Inferior parietal cortex (tissue), 1 donor: ENCODE measurements around the gene CCR3.

Experiments
- DNase-seq: peaks from one replicate; pipeline ENCODE4 v3.0.0-alpha.2; 2016; ENCODE audit errors: extremely low spot score

CCR3 gene

DNA sequence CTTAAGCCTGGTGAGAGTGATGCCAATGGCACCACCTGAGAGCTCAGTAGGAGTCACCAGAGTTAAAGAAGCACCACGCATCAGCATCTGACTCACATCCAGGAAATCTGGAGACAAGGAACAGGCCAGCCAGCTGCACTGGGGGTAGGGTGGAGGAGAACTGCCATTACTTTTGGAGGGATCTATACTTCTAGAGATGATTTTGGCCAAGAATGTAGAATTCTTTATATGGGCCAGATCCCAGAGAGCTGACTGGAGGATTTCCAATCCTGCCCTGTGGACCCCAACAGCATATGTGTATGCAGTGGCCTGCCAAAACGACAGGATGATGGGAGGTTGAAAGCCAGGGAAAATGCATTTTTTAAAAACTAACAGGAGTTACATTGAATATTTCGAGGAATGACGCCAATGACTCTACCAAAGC, 29.8 kb downstream of the CCR3 start:
- DNase-seq = no peak

DNA sequence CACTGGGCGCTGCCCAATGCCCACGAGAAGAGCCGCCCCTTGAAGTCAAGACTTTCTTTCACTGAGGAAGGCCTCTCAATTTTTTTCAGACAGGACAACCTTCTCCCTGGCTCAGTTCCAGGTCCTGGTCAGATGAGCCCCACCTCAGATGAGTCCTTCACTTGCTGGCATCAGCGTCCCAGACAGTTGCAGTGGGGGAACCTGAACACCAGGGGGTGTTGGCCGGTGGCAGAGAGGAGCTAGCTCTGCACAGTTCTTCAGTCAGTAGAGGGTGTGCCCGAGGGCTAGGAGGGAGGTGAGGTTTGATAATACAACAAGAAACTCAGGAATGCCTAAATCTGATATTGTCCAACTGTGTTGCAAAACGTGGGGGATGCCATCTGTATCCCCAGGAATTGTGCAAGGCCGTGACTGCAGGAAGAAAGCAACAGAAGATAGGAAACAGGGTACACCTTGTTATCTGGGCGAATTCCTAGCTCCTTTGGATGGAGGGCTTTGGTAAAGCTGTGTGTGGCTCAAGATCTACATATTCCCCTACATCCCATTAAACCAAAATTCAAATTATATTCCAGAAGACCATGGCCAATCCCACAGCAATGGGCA, 34.3 kb downstream of the CCR3 start:
- no peak for DNase-seq

DNA sequence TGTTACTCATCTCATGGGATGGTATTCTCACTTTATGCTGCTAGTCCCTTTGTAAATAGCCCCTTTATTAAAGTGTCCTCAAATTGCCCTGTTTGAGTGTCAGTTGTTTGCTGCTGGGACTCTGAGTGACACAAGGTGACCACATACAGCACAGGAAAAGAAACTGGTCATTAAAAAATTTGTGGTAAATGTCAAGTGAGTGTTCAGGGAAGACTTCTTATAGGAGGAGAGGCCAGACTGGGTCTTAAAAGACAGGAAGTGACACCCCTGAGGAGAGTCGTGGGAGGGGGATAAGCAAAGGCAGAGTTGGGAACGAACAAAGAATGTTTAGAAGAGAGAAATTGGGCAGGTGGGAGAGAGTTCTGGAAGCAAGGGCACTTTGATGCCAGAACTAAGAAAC, 35.2 kb downstream of the CCR3 start:
- no peak for DNase-seq

DNA sequence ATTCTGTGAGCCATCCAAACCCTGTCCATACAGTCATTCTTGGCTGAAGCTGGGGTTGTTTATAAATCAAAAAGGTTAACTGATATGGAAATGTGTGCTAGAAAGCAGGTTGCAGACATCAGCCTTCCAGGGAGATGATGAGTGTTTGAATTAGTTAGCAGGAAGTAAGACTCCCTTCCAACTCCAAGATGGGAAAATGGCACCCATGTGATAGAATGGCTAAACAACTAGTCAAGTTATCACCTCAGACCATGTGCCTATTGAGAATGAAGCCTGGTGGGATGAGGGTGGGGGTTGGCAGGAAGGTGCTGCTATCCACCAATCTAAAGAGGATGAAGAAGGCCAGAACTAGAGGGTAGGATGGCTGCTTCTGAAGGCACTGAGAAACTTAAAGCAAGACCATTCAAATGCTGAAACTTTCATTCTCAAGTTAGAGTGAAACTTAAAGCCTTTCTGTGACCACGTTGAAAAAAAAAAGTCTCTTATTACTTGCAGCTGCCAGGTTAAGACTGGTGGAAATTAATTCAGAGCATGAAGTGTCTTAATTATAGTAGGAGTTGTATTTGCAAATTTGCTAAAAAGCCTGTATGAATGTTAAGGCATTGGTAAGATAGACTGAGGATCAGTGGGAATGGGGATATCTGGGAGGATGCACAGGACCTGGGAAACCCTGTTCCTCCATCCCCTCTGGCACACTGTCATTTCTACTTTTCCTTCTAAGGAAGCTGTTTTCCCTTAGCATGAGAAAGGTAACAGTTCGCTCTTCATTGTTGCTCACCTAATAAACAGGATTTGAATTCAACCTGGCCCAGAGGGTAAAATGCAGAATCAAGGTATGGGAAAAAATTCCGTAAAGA, 36.8 kb downstream of the CCR3 start:
- no peak for DNase-seq

DNA sequence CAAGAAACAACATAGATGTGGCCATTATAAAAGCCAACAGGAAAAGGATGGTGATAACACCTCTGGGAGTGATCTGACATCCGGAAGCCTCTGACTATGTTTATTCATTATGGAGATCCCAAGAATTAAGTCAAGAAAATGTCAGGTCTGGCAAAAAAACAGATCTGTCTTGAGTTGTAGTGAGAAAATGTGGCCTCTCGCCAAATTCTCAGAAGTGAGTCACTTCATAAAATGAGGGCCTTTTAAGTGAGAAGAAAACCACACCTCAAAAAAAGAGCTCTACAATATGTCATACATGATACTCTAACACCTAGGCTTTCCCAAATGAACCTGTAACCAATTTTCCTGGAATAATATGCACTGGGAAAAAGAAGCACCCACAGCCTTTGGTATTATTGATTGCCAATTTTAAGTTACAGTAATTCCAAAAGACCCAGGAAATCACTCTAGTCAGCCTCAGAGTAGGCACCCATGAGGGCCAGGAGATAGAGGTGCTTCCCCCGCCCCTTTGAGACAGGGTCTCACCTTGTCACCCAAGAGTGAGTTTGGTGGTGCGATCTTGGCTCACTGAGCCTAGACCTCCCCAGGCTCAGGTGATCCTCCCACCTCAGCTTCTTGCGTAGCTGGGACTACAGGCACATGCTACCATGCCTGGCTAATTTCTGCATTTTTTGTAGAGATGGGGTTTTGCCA, 38.0 kb downstream of the CCR3 start:
- no peak for DNase-seq

DNA sequence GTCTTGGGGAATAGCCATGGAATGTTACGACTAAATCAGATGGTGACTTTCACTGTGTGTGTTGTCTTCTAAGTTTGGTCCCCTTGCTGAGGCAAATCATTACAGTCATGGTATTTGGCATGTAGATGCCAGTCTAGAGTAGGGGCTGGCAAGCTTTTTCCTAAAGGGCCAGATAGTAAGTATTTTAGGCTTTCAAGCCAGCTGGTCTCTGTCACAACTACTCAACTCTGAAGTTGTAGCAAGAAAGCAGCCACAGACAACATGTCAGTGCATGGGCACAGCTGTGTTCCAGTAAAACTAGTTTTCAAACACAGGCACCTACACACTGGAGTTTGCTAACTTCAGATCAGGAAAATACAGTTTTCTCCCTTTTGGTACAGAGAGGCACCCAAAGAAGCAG, 39.3 kb downstream of the CCR3 start:
- DNase-seq = no peak

DNA sequence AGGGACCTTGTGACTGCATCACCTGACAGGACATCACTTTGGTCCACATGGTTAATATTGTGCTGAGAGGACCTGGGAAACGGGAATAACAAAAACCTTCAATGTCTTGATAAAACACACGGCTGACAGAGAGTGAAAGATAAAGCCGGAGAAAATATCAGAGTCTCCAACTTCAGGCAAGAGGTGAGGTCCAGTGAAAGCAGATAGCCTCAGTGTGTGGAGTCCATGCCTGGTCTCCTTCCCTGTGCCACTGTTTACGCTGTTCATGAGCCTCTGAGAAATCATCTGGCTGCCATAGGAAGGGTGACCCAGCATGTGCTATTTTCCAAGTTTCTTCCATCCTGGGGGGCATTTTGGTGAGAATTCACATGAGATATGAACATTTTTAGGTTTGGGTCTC, 39.8 kb downstream of the CCR3 start:
- no peak for DNase-seq

DNA sequence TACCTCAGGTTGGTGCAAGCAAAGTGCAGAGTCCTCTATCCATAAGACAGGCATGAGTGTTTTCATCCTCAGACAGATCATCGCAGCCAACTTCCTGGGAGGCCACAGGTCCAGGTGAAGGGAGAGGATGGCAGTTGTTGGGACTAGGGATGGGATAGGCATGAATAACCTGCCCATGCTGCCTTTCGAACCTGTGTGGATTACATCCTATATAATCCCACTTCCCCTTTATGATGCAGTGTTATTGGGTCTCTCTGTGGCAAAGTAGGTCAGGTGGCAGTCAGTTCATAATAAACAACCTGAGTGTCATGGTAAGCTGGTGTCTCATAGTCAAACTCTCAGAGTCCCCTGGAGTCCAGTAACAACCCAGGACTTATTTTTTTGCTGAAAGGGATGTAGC, 40.4 kb downstream of the CCR3 start:
- DNase-seq = no peak

DNA sequence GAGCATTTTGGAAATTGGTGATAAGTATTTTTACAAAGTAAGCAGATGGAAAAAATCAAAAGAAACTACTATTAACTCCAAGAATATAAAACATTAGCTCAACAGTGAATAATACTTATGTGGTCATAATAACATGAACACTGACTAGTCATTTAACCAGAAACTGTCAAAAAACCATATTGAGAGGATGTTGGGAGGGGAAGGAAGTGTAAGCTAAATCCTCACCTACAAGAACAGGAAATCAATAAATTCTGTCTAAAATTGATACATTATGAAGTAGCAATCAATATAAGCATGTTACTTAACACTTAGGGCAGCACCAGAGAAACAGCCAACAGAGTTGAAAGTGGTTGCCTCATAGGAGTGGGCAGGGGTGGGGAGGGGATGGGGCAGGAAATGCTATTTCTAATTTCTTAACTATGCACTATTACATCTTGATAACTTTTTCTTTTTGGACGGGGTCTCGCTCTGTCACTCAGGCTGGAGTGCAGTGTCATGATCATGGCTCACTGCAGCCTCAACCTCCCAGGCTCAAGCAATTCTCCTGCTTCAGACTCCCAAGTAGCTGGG, 41.7 kb downstream of the CCR3 start:
- DNase-seq = no peak

DNA sequence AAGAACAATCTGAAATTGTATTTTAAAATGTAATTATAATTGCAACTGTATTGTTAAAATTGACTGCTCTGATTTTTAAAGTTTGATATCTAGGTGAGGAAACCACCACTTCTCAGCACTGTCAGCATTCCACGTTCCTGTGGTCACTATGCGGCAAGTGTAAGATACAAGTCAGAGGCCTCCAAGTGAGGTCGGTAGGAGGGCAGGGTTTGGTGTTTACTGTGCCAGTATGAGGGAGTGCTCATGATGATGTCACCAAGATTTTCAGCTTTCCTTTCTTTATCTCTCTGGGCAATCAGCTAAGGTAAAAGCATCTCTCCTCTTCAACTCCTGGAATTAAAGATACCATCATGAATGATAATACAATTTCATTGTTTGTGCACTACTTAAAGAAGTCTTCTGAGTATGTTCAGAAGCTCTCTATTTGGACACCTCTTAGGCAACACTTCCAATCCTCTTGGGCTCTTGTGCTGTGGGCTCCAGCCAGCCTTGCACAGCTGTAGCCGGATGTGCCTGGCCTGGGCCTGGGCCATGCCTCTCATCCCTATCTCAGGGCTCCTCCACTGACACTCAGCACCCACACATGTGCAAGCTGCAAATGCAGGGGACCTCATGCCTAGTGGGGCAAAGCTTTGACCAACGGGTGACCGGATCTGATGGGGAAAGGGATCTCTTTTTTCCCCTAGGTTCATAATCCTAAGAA, 42.9 kb downstream of the CCR3 start:
- DNase-seq = no peak

DNA sequence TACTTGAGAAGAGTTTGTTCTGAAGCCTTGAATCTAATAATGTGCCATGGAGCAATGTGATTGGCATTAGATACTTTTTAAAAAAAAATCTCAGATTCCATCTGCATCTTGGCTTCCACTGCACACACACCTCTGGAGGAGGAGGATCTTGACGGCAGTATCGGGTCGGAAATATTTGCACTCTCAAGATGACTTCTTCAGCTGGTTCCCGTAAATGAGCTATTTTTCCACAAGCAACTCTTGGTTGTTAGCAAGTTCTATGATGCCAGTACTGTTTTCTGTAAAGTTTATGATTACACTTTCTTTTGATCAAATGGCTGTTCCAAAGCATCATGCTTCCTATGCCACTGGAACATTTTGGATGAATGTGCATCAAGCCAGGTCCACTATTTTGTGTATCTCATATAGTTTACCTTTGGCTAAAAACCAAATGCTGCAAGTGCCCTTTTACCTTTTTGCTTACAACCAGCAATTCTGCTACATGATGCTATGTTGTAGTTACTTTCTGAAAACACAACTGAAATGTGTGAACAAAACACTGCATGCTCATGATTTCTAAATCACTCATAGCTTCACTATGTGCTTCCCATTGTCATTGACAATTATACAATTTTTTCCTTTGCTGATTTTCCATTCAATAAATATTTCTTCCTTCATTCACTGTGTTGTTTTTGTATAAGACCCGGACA, 43.8 kb downstream of the CCR3 start:
- DNase-seq = no peak

DNA sequence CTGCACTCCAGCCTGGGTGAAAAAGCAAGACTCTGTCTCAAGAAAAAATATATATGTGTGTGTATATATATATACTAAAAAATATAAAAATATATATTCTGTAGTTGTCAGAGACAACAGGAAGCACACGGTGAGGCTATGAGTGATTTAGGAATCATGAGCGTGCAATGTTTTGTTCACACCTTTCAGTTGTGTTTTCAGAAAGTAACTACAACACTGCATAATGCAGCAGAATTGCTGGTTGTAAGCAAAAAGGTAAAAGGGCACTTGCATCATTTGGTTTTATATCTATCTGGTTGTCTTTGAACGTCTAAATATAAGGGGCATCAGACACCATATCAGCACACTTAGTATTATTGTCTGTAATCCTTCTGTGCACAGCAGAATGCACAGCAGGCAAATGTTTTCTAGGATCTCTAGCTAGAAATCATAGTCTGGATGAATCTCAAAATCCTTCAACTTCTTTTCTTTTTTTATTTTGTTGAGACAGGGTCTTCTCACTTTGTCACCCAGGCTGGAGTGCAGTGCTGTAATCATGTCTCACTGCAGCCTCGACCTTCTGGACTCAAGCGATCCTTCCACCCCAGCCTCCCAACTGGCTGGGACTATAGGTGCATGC, 44.8 kb downstream of the CCR3 start:
- no peak for DNase-seq

DNA sequence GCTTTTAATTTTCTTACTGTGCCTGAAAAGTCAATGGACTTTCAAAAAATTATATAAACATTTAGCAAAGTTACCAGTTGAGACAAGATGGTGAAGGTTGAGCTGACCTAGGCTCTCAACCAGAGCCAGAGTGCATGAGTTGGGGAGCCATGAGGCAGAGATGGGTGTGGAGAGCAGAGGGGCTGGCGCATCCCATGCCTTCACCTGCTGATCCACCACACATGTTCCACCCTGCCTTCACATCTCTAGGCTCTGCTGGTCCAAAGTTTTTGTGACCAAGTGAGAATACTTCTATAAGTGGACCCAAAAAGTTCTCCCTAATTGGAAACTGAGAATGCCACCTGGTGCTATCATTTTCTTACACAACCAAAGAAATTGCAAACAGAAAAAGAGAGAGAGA, 47.3 kb downstream of the CCR3 start:
- no peak for DNase-seq

DNA sequence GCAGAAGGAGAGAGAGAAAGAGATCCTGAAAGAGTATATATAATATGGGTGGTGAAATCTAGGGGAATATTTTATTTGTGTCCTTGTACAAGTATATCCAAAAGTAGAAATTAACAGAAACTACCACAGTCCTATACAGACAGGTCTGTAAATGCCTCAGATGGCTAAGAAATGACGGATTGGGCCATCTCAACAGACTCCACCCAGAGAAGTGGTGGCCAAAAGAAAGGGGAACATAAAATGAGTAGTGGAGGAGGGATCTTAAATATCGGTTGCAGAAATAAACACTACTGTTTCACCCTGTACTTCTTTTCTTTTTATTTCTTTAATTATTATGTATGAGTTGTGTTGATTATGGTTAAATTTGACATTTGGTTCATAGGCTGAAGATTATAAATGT, 47.7 kb downstream of the CCR3 start:
- no peak for DNase-seq

DNA sequence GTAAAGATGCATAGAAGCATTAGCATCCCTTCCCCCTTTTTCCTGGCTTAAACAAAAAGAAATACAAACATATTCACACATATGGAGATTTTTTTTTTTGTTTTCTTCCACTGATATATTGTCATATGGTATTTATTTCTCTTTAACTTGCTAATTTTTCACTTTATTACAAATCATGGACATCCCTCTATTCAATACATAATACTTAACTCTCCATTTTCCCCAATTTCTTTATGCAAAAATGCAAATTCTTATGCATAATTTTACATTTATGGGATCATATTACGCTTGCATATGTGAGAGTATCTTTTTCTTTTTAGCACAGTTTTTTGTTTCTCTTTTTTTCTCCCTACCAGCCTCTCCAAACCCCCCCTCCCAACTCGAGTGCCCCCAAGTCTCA, 48.8 kb downstream of the CCR3 start:
- DNase-seq = no peak

DNA sequence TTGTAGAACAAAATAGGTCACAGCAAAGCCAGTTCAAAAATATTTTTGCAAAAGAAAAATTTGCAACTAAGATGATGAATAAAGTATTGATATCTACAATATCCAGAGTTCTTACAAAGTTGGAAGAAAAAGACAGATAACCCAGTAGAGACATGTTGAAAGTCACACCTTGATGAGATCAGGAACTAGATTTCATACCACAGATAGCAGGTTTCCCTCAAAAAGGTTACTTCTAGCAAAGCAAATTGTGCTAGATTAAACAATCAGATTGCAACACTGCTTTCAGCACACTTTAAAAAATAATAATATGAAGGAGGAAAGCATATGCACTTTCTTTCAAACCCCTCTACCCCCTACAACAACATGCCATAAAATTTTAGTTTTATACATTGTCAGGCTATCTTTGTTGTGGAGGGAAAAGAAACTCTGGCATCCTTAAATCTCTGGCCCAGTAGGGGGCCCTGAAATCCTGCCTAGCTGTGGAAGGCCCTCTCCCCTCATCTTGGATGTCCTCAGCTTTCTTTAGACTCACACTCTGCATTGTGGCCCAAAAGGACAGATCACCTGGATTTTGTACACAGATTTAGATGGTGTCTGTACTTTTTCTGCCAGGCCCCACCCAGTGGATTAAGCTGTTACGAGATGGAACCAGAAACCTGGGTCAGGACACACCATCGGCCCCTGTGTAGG, 50.9 kb downstream of the CCR3 start:
- DNase-seq = no peak

DNA sequence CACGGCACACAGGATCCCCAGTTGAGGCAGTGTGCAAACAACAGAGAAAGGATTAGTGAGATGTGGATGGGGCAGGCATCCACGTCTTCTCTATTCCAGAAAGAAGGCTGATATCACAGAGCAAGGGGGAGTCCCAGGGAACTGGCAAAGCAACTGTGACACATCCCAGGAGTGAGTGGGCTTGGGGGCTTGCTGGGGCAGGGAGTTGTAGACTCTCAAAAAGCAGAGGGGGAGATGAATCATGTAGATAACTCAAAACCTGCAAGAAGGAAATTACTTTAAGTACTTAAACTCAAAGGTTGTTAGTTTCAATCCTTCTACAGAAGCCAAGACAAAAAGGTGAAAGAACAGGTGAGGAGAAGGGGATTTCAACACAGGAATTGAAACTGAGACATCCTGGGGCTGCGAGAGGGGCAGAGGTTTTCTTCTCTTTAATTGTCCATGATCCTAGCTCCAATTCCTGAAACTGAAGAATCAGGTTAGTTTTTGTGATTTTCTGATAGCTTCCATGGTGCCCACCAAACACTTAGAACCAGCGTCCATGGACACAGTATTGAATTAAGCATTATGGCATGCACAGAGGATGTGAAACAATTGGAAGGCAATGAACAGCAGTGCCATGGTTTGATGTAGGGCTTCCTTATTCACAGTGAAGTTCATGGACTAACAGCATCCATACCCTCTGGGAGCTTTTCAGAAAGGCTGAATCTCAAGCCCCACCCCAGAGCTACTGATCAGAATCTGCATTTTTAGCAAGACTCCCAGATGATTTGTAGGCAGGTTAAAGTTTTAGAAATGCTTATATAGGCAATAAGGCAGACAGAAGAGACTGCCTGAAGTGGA, 52.0 kb downstream of the CCR3 start:
- no peak for DNase-seq

DNA sequence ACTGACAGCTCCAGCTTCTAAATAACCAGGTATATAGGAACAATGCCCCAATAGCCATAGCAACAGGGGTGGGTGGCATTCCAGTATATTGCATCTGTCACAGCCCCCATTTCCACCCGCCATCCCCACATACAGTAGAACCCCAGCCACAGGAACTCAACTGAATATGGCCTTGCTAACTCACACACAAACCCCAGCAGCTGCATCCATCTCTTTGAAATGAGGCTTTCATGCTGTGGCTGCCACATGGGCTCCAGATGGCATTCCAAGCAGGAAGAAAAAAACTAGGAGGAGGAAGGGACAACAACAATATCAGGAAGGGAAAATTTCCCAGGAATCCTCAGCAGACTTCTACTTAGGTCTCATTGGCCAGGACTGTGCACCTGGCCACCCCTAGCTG, 54.6 kb downstream of the CCR3 start:
- no peak for DNase-seq

DNA sequence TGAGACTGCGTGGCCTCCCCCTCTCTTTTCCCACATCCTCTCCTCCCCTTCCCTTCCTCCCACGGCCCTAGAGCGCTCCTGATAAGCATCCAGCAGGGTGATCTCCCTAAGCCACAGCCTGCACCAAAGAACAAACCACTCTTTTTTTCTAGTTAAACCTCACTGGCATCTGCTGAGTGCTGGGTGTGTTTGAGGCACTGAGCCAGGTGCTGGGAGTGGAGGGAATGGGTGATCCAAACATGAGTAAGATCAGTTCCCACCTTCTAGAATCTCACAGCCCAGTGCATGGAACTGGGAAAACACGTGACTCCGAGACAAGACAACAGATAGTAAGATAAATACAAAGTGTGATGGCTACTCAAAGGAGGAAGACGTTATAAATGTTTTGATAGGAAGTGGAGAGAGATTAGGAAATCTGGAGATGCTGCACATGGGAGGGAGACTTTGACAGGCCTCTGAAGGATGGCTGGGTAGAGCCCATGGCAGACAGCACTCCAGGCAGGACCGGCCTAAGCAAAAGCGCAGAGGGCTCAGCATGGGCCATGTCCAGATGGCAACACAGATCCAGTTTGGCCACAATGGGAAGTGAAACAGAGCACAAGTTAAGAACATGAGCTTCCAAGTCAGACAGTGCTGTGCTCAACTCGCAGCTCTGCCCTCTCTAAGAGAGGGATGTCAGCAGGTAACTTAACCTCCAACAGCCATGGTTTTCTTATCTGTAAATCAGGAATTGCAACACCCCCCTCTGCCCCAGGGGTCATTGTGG, 55.6 kb downstream of the CCR3 start:
- no peak for DNase-seq
